IMR-90 (cell line): ENCODE results near the gene MFSD12. TPM values are rescaled to one million over a fixed set of nuclear protein-coding genes. Genes with fewer than 3 reads are reported as not detected.

ENCODE experiments used
- polyA plus RNA-seq, 3 experiments: library from polyadenylated mRNA; depleted of rRNA; stranded (reverse); fragments of >200 nt; gene quantifications; 2 replicates each; pipeline ENCODE4 v1.2.3, GENCODE V29; 2012; ENCODE audit warnings: low replicate concordance in 1 of 3
- total RNA-seq: library from RNA; depleted of rRNA; stranded (reverse); fragments of >200 nt; gene quantifications from 2 replicates; pipeline ENCODE4 v1.2.3, GENCODE V29; 2012
- TF ChIP-seq, protein P1 (sequence below): fragments of 150-350 bp; IDR thresholded peaks from 2 replicates; pipeline ENCODE4 v1.6.1; 2016; ENCODE audit warnings: low read depth, mild to moderate bottlenecking, low read length, moderate library complexity, borderline replicate concordance

The MFSD12 gene
- total and polyA plus RNA-seq, 2 of the 4 experiments (the other 2 are of a cell fraction), result 20.4 to 77.2 TPM

DNA sequence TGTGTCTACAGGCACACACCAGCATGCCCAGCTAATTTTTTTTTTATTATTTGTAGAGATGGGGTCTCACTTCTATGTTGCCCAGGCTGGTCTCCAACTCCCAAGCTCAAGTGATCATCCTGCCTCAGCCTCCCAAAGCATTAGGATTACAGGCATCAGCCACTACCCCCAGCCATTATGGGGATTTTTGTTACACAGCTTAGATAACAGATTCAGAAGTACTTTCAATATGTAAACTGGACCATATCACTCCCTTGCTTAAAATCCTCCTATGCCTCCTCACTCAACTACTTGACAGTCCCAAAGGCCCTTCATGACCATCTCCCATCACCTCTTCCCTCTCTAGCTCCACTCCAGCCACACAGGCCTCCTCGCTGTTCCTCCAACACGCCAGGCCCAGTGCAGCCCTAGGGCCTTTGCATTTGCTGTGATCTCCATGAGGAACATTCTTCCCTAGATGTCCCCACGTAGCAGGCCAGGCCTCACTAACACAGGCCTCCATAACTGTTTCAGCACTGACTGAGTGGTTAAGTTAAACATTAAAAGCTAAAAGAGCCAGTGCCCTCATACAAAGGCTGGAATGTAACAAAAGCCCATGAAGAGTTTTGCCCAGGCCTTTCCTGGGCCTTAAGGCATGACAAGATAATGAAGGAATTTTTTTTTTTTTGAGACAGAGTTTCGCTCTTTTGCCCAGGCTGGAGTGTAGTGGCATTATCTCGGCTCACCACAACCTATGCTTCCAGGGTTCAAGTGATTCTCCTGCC is 59.4 kb downstream of the MFSD12 start (continued):
- TF ChIP-seq, protein P1, sequence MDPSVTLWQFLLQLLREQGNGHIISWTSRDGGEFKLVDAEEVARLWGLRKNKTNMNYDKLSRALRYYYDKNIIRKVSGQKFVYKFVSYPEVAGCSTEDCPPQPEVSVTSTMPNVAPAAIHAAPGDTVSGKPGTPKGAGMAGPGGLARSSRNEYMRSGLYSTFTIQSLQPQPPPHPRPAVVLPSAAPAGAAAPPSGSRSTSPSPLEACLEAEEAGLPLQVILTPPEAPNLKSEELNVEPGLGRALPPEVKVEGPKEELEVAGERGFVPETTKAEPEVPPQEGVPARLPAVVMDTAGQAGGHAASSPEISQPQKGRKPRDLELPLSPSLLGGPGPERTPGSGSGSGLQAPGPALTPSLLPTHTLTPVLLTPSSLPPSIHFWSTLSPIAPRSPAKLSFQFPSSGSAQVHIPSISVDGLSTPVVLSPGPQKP, result no peak
